ENCODE data around the gene ROR1.
"Not testable (repeated sequence)": the region's sequence is repeated elsewhere in the genome, so short reads cannot be mapped to it uniquely, and the experiment has no call there.

ROR1 gene

DNA sequence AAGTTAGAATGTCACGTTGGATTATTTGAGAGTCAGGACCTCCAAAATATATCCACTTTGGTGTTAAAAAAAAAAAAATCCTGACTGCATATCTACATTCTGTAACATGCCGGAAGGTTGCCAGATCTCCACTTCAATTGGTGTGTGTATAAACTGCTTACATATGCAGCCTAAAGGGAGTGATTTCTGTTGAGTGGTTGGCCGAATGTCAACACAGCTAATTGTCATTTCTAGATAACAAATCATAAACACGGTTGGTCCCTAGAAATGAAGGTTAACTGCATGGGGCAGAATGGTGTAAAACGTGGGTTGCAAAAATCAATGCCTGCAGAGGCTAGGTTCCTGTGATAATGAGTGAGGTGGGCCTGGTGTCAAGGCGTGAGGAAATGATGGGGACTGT, 15.0 kb upstream of the ROR1 start:
- no peak for DNase-seq (ENCODE audit: low read depth, low spot score)

DNA sequence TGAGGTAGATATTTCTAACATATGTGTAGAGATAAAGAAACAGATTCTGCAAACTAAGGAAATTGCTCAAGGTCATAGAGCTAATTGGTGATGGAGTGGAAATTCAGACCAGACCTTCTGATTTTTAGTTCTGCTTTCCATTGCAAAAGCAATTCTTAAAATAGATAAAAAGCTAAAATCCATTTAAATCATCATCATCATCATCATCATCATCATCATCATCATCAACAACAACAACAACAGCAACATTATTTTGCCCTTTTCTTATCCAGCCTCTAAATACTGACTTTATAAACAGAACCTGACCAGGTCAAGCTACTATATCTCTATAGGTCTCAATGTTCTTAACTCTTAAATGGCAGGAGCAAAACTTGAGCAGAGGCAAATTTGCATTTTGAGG, 14.0 kb upstream of the ROR1 start:
- DNase-seq (ENCODE audit: low read depth, low spot score) = no peak

DNA sequence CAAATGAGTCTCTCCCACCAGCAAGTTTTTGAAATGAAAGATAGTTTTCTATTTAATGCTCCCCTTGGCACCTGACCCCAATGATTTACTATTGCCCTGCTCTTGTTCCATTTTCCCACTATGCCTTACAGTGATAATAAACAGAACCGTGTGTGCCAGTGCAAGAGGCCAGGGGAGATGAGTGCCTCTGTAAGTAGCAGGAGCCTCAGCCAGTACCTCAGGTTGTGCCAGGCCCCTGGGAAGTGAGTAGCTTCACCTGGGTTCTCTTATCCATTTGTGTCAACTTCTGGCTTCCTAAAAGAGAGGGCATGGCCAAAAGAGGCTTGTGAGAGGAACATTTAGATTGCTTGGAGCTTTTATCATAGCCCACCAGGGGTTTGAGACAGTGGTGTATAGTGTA, 3.4 kb upstream of the ROR1 start:
- DNase-seq (ENCODE audit: low read depth, low spot score) = no peak

DNA sequence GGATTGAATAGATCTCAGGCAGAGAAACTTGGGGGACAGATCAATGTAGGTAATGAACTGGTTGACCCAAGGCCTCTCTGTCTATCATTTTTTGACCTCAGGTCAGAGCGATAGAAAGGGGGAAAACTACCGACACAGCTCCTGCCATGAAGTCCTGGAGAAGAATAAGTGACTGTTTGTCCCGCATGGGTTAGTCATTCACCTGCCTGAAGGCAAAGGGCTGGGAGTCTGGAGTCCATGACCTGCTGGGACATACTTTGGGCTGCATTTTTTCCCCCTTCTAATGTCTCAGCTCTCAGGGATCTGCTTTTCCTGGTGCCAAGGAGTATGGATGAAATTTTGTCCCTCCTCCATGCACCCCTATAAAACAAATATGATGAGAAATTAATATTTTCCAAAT, 1.6 kb upstream of the ROR1 start:
- no peak for DNase-seq (ENCODE audit: low read depth, low spot score)

DNA sequence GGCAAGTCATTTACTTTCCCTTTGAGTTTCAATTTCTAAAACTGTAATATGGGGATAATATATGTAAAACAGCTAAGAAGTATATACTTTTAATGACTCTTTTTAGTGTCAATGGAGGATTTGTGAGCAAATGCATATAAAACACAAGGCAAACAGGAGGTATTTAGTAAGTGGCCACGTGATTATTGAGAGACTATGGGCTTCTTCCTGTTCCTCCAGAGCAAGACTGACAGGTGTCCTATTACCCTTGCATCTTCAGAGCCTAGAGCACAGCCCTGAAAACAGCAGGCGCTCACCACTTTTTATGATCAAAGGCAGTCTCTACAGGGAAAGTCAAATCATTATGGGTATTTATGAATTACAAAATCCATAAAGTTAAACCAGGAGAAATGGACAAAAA, 941 bp upstream of the ROR1 start:
- no peak for DNase-seq (ENCODE audit: low read depth, low spot score)

DNA sequence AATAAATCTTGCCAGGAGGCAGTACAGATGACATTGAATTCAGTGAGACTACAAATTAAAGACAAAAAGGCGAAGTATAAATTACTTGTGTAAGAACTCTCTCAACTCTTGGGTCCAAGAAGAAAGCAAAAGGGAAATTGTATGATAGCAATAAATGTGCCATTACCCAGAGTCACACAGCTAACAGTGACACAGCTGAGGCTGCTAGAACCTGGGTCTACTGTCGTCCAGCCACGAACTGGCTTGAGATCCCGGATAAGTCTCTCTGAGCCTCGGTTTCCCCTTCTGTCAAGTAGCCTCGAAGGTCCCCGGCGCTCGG, 362 bp upstream of the ROR1 start:
- no peak for DNase-seq (ENCODE audit: low read depth, low spot score)

DNA sequence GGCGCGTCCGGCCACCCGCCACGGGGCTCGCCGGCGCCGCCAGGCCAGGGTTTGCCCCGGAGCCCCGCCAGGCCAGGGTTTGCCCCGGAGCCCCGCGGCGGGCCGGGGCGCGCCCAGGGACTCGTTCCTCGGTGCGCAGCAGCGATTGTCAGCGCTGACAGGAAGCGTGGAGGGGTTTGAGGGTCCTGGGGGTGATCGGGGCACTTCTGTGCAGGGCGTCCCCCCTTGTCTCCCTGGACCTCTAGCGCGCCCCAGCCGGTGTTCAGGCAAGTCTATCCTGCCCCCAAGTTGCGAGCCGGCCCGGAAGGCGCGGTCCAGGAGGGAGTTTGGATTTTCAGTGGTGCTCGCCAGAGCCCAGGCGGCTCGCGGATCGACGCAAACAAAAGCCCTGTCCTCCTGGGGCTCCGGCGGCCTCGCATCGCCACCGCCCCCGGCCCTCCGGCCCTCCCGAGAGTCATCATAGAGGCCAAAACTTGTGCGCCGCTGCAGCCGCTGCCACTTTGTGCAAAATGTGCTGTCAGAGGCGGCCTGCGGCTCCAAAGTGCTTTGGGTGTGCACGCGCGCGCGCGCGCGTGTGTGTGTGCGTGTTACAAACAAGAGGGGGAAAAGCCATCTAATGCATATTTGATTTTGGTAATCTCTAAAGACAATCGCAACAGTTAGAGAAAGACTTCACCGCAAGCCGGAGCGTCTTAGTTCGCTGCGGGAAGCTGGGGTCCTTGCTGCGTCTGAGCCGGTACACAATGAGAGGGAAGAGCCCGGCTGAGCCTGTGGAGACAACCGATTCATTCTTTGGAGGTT, 1.0 kb downstream of the ROR1 start:
- DNase-seq (ENCODE audit: low read depth, low spot score) = no peak

DNA sequence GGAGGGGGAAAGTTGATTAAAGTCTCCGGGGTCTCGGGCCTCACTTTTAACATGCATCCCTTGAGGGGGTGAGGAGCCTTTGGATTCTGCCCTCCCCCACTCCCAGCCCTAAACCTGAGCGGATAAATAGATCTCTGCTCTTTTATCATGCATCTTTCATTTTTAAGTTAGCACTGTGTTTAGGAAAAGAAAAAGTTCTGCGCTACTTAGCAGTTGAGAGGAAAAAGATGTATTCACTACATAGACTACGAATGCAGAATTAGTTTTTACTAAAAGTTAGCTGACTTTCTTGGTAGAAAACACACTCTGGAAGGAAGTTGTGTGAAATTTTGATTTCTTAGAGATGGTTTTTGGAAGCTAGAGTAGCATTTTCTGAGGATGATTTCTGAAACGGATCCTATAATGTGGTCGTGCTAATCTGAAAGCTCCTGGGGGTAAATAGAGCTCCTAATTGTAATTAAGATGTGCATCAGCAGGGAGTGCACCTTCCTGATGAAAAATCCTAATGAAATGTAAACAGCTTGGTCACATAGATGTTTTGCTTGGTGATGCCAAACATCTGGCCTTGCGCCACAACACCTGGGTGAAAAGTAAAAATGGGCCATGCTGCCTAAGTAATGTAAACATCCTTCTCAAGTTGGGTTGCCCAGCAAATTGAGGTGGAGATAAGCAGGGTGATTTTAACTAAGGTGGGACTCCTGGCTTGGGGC, 1.8 kb downstream of the ROR1 start:
- DNase-seq (ENCODE audit: low read depth, low spot score) = no peak

DNA sequence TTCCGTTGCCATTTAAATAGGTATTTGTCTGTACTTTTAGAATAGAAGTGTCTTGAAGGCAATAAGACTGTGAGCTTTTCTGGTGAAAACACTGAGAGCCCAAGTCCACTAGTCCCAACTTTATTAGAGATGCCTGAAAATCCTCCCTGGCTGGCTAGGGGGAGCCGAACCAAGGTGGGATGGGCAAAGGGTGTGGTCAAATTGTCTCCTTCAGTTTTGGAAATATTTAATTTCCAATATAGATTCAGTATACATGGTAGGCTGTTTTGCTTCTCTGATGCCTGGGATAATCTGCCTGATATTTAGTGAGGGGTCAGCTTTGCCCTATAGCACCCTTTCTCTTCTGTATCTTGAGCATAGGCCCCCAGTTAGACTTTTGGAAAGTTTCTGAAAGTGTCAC, 3.5 kb downstream of the ROR1 start:
- no peak for DNase-seq (ENCODE audit: low read depth, low spot score)

DNA sequence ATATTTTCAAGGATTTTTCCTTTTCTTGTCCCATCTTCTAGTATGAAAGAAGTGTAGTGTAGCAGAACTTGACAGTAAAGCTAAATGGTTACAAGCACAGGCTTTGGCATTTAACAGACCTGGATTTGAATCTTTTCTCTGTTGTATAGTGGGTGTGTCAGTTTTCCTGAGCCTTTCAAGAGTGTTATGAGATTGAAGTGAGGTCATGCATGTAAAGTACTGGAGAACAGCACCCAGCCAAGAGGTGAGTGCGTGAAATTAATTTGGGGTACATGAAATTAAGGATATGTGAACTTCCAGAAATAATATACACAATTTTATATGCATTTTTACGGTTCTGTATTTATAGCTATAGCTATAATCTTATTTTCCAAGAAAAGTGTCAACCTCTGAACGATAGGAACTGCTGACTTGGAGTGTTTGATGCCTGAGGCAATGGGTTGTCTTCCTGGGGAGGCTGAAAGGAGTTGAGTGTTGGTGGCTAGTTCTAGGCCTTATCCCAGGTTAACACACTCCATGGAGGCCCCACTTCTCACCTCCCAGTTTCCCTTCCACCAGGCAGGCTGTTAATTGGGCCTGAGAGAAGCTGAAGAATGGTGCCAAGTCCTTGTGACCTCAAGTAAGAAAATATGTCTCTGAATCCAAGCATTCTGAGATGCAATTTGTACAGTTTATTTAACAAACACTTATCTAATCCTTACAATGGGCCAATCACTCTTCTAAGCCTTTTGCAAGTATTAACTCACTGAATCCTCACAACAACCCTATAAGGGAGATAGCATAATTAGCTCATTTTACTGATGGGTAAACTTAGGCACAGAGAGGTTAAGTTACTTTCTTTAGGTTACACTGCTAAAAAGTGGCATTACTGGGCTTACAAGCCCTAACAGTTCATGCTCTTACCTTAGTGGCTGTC, 4.4 kb downstream of the ROR1 start:
- no peak for DNase-seq (ENCODE audit: low read depth, low spot score)

DNA sequence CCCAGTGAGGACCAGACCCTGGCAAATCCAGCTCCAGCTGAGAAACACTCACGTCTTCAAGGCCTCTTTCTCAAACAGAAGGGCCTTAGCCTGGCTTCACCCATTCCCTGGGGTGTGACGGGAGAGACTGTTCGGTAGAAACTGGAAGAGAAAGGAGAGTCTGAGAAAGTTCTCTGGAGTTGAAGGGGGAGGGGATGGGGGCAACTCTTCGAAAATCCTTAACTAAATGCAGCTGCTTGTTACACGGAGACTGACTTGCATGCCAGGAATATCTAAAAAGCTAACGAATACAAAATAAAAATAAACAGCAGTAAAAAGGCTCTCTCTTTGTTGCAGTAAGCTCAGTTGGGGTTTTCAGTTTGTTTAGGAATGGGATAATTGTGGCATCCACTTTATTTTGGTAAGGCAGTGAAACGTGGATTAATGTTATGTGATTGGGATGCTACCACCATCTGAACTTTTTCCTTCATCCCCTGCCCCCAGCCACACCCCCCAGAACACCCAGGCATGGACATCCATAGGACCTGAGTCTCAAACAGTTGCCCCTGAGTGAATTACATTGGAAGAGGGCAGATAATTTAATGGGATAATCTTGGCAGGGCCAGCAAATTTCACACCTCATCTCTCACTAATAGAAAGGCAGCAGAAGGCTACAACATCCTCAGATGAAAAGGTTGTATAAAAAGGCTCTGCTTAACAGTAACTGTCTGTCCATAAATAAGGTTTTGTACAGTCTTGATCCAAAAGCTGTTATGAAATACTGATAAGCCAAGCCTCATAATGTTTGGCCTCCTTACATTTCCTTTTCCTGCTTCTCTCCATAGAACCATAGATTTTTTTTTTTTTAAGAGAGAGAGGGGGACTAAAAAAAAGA, 5.8 kb downstream of the ROR1 start:
- no peak for DNase-seq (ENCODE audit: low read depth, low spot score)

DNA sequence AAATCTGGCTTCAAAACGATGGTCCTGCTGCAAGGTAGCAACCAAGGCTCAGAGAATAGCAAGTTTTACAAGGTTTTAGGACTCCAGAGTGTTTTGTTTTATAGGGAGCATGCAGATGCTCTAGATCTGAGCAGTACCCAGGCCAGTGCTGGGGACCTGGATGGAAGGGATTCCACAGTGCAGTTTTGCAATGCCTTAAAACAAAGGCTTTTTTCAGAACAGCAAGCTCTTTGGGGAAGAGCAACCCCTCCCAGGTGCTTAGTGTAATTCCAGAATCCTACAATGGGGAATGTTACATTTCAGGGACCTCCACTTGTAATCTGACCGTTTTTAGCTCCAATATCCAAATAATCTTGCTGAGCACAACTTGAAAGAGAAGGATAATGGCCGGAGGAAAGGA, 6.7 kb downstream of the ROR1 start:
- no peak for DNase-seq (ENCODE audit: low read depth, low spot score)

DNA sequence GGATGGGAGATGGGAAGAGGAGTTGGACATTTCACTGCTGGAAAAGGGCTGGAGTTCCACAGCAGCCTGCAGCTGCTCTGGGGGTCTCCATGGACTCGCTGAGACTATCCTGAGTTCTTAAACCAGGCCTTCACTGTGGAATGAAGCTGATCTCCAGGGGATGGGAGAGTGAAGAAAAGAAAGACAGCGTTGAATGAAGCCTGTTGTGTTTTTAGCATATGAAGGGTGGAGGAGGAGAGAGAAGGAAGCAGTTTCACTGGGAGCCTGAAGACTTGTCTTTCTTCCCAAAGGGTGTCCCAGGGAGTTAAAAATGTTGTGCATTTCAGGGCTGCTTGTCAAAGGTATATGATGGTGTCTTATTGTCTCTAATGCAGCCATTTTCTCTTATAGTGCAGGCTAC, 9.2 kb downstream of the ROR1 start:
- no peak for DNase-seq (ENCODE audit: low read depth, low spot score)

DNA sequence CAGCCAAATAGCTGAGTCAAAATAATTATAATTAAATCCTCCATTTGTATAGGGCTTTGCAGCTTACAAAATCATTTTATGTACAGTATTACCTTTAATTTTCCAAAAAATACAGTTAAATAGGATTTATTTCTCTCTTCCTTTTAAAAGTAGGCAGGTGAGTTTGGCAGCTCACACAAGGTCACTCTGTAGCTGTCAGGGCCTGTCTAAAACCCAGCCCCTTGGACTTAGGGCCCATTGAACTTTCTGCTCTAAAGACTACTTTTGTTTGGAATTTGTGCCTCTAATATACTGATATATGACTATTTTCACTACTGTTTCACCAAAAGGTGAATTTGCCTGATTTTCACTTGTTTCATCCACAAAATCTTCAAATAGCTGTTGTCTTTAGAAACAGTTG, 10.3 kb downstream of the ROR1 start:
- DNase-seq (ENCODE audit: low read depth, low spot score) = no peak

DNA sequence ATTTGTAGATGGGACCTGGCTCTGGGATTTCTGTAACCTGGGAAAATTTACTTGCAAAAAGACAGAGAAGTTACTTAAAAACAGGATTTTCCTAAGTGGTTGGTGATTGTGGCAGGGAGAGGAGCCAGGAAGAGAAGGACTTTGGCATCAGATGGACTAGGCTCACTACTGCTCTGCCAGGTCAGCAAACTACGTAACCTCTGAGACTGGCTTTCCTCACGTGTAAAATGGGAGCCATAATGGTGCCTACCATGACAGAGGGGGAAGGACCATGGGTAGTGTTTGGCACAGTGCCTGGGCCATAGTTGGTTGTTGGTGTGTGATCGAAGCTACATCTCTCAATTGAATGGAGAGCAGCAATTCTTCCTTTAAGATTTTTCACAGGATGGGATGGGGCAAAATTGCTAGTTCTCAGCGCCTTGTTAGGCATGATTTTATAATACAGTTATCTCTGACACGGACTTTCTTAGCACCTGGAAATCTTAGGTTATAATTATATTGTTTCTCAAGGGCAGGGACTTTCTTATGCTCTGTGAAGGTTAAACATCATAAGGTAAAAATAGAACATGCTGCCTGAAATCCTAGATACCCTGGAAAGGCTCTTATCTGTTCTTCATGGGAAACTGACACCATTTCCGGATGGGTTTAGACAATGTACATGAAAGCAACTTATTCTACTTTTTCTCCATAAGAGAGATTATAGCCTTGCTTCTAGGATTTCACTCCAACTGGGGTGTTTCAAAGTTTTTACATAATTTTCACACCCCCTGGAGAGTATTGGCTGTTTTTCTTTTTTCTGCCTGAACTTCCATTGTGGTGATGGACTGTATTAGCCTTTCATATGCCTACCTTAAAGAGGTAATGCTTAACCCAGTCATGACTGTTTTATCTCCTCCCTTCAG, 10.9 kb downstream of the ROR1 start:
- DNase-seq (ENCODE audit: low read depth, low spot score) = no peak

DNA sequence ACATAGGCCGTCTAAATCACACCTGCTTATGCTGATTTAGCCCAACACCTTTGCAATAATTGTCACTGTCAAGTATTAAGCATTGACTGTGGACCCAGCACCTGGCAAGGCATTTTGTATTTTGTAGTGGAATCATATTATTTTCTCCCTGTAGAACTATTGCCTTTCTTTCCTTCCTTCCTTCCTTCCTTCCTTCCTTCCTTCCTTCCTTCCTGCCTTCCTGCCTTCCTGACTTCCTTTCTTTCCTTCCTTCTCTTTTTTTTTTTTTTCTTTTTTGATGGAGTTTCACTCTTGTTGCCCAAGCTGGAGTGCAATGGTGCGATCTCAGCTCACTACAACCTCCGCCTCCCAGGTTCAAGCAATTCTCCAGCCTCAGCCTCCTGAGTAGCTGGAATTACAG, 13.5 kb downstream of the ROR1 start:
- not testable (repeated sequence) for DNase-seq (ENCODE audit: low read depth, low spot score)

DNA sequence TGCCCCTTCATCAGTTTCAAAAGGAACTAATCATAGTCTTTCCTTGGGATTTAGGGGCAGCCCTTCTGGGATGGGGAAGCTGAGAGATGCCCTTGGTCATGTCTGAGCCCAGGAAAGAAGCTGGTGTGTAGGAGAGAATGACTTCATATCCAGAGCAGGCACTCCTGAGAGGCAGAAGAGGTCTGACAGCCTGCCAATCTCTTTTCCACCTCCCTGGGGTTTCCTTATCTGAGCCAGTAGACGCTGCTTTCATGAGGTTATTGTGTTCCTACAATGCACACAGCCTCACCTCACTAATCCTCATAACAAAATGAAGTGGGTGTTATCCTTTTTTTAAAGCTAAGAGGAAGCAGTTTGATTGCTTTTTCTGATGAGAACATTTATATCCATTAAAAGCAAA, 14.1 kb downstream of the ROR1 start:
- no peak for DNase-seq (ENCODE audit: low read depth, low spot score)

DNA sequence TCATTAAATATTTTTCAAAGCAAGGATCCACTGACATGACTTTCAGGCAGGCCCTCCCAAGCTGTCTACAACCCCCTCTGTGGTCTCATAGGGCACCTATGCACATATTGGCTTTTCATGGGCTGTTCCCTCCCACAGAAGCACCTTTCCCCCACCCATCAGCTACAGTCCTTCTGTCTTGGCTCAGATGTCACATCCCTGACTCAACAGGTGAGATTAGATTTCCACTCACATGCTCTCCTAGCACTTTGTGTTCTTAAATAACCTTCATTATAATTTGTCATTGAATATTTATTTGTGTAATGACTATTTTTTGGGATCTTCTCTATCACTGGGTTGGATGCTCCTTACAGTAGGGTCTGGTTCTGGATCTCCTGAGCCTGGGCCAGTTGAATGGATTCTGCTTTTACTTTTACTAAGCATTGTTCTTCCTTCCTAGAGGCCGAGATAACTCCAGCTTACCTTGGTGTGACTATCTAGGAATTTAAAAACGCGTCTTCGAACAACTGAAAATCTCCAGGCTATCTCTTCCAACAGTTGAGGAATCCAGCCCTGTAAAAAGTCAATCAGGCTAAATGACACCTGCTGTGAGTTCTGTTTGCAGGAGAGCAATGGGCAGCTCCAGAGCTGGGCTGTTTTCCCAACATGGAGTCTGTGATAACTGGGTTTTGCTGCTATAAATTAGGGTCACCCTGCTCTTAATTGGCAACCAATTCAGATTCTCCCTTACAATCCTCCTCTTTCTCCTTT, 16.2 kb downstream of the ROR1 start:
- no peak for DNase-seq (ENCODE audit: low read depth, low spot score)

DNA sequence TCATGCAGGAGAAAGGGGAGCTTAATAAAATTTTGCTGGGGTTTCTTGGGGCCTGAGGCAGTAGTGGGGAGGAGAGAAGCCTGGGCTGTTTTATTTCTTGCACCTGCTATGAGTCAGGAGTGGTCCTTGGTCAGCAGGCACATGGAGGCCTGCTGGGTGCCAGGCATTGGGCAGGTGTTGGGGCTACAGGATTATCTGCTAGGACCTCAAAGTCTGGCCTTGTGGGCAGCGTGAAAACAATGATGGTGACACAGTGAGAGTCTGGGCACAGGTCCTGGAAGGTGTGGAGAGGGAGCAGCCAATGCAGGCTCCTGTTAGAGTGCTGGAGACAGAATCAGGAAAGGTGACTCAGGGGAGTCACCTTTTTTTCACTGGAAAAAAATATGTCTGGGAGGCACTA, 17.2 kb downstream of the ROR1 start:
- no peak for DNase-seq (ENCODE audit: low read depth, low spot score)

DNA sequence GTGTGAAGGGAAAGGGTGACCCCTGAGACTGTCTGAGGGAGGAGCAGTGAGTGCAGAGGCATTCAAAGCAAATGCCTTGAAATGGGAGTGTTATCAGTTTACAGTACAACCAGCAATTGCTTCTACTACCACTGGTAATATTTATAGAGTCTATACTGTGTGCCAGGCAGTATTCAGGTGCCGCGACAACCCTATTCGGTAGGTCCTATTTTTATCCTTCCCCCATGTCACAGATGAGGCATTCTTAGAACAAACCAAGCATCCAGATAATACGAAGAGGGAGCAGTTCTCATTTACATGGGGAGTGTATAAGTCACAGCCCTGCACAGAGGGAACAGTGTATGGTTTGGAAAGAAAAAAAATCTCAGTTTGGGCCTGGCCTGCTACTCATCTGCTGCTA, 18.3 kb downstream of the ROR1 start:
- no peak for DNase-seq (ENCODE audit: low read depth, low spot score)
